Measurements from ENCODE around the gene PIP4K2A.

Gene PIP4K2A

DNA sequence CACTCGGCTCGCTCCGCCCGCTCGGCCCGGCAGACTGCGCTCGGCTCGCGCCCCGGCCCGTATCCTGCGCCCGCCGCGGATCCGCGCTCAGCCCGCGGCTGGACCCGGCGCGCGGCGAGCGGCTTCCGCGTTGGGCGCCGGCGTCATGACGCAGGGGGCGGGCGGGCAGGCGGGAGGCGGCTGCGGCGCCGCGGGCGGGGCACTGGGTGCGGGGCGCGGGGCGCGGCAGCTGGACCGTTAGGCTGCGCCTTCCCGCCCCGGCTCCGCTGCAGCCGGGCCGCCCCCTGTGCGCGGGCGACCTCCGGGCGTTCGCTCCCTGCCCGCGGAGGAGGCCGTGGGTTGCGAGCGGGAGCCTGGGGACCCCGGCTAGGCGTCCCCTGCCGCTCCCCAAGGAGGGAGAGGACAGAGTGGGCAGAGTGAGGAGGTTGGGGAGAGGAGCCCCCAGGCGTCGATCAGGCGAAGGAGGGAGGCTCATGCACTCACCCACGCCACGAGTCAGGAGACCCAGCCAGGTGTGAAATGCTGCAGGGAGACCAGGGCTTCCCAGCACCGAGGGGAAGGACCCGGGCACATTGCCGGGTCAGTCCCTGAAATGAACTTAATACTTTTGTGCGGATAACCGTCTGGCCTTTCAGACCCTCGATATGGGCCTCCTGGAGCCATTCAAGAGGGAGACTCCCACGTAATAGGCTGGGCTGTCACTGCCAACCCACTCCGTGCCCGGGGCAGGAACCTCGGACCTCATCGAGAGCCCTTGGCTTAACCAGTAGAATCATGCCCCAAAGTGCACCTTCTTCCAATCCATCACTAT lies at the start of gene PIP4K2A:
Gene PIP4K2A (minus strand): TSS at position 100 of the 811 bp plus-strand sequence. CDS start 252 bp downstream, outside the sequence.
- no peak for TF ChIP-seq BHLHE40 (IDR thresholded peaks at IDR 0.05; ENCODE audit: borderline replicate concordance)
- peak; percentile 94 for TF ChIP-seq L3MBTL2 (conservative IDR thresholded peaks at IDR 0.05)
- ChIA-PET CTCF (no interaction called here), POLR2A (no interaction called here)
- peak; percentile 79 for DNase-seq (ENCODE audit: extremely low spot score)

DNA sequence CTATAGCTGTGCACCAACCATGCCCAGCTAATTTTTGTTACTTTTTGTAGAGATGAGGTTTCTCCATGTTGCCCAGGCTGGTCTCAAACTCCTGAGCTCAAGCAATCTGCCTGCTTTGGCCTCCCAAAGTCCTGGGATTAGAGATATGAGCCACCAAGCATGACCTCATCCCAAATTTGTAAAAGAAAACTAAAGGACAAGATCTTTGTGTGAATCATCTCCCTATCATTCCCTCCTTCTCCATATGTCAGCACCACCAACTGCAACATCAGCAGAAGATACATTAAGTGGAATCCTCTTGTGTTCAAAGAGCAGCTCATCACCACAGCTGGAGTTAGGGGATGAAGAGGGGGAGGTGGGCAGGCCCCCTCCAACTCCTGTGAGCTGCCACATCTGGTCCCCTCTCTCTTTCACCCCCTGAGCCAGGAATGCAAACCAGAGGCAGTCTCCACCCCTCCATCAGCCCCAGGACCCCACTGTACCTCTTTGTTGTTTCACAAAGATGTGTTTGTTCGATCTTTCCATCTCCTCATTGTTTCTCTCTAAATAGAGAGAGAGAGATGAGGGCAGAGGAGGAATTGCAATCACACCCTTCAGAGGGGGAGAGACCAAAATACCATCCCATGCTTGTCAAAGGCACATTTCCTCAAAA lies 47.3 kb upstream of the PIP4K2A start:
- POLR2A ChIA-PET = no interaction called here
- TF ChIP-seq ZNF384 (IDR thresholded peaks at IDR 0.05) (no peak), FOXM1 (IDR thresholded peaks at IDR 0.05; ENCODE audit: borderline replicate concordance) (no peak)
- CTCF ChIA-PET = no interaction called here
- DNase-seq (ENCODE audit: extremely low spot score) = no peak

DNA sequence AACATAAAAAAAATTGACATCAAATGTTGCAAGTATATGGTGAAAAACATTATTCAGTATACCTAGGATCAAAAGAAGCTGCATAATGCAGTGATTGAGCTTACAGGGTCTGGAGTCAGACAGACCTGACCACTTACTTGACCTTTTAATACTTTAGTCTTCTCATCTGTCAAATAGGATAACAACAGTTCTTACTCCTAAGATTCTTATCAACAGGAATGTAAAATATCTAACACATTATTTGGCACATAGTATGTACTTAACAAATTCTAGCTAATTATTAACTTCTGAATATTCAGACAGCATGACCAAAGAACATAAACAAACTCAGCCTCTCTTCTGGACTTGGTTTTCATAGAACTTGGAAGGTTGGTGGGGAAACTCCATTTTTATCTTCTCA lies 45.6 kb upstream of the PIP4K2A start:
- DNase-seq (ENCODE audit: extremely low spot score) = no peak
- TF ChIP-seq, protein P1, sequence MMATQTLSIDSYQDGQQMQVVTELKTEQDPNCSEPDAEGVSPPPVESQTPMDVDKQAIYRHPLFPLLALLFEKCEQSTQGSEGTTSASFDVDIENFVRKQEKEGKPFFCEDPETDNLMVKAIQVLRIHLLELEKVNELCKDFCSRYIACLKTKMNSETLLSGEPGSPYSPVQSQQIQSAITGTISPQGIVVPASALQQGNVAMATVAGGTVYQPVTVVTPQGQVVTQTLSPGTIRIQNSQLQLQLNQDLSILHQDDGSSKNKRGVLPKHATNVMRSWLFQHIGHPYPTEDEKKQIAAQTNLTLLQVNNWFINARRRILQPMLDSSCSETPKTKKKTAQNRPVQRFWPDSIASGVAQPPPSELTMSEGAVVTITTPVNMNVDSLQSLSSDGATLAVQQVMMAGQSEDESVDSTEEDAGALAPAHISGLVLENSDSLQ (IDR thresholded peaks at IDR 0.05) = no peak
- no peak for TF ChIP-seq NFRKB (IDR thresholded peaks at IDR 0.05)
- no peak for TF ChIP-seq FOXM1 (IDR thresholded peaks at IDR 0.05; ENCODE audit: borderline replicate concordance)
- TF ChIP-seq FOXK2 (IDR thresholded peaks at IDR 0.05) = no peak
- no peak for TF ChIP-seq CTBP1 (IDR thresholded peaks at IDR 0.05; ENCODE audit: borderline replicate concordance)
- TF ChIP-seq BHLHE40 (IDR thresholded peaks at IDR 0.05; ENCODE audit: borderline replicate concordance) = no peak
- no peak for TF ChIP-seq ELF4 (IDR thresholded peaks at IDR 0.05)
- ChIA-PET CTCF (no interaction called here), POLR2A (no interaction called here)

DNA sequence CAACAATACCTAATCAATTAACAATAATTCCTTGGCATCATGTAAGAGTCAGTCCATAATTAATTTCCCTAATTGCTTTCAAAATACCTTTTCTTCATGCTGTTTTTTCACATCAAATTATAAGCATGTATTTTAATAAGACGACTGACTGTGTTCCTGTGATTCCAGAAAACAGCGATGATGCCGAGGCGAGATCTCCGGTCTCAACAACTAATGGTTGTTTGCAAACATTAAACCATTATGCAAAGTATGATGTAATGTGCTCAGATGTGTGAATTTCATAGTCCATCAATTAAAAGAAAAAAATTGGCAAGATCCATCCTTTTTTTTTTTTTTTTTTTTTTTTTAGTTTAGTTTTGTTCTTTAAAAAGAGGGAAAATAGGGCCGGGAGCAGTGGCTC lies 44.5 kb upstream of the PIP4K2A start:
- TF ChIP-seq, protein P1 (IDR thresholded peaks at IDR 0.05) = no peak
- TF ChIP-seq TARDBP (IDR thresholded peaks at IDR 0.05) = no peak
- TF ChIP-seq BHLHE40 (IDR thresholded peaks at IDR 0.05; ENCODE audit: borderline replicate concordance) = no peak
- TF ChIP-seq SUZ12 (IDR thresholded peaks at IDR 0.05) = no peak
- TF ChIP-seq FOXA1 (IDR thresholded peaks at IDR 0.05) = no peak
- no peak for TF ChIP-seq NFRKB (IDR thresholded peaks at IDR 0.05)
- TF ChIP-seq ZNF384 (IDR thresholded peaks at IDR 0.05) = no peak
- no peak for TF ChIP-seq L3MBTL2 (conservative IDR thresholded peaks at IDR 0.05)
- TF ChIP-seq HDGF (IDR thresholded peaks at IDR 0.05; ENCODE audit: borderline replicate concordance) = no peak
- TF ChIP-seq LEF1 (IDR thresholded peaks at IDR 0.05; ENCODE audit: borderline replicate concordance) = no peak
- TF ChIP-seq CTBP1 (IDR thresholded peaks at IDR 0.05; ENCODE audit: borderline replicate concordance) = no peak
- TF ChIP-seq ARNT (IDR thresholded peaks at IDR 0.05) = no peak
- TF ChIP-seq ELF4 (IDR thresholded peaks at IDR 0.05) = no peak
- no peak for TF ChIP-seq FOXM1 (IDR thresholded peaks at IDR 0.05; ENCODE audit: borderline replicate concordance)
- TF ChIP-seq FOXK2 (IDR thresholded peaks at IDR 0.05) = no peak
- TF ChIP-seq SP1 (IDR thresholded peaks at IDR 0.05) = no peak
- ChIA-PET CTCF (no interaction called here), POLR2A (no interaction called here)
- DNase-seq (ENCODE audit: extremely low spot score) = no peak

DNA sequence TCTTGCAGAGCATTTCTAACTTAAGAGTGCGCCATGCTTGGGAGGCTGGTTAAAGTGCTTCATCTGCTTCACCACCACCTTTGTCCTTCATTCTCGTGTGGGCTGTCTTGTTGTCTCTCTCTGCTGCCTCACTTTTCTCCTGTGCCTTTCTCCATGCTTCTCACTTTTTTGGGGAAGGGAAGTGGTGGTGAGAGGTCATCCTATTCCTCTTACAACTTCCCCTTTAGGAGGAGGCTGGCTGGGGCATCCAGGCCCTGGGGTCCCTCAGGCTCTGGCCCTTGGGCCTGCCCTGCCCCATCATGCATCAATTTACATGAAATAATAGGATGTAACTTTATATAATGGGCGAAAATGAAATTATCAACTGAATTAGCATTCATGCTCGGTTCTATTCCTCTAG lies 39.9 kb upstream of the PIP4K2A start:
- ChIA-PET POLR2A (no interaction called here), CTCF (no interaction called here)
- no peak for DNase-seq (ENCODE audit: extremely low spot score)
- TF ChIP-seq CTBP1 (IDR thresholded peaks at IDR 0.05; ENCODE audit: borderline replicate concordance) (no peak), SUZ12 (IDR thresholded peaks at IDR 0.05) (no peak), FOXA1 (IDR thresholded peaks at IDR 0.05) (no peak), NFRKB (IDR thresholded peaks at IDR 0.05) (no peak), HDGF (IDR thresholded peaks at IDR 0.05; ENCODE audit: borderline replicate concordance) (no peak), L3MBTL2 (conservative IDR thresholded peaks at IDR 0.05) (no peak), ZNF384 (IDR thresholded peaks at IDR 0.05) (no peak), SP1 (IDR thresholded peaks at IDR 0.05) (no peak), FOXK2 (IDR thresholded peaks at IDR 0.05) (no peak), LEF1 (IDR thresholded peaks at IDR 0.05; ENCODE audit: borderline replicate concordance) (no peak), ARNT (IDR thresholded peaks at IDR 0.05) (no peak), FOXM1 (IDR thresholded peaks at IDR 0.05; ENCODE audit: borderline replicate concordance) (no peak), TARDBP (IDR thresholded peaks at IDR 0.05) (no peak)
- TF ChIP-seq, protein P1 (IDR thresholded peaks at IDR 0.05) = no peak

DNA sequence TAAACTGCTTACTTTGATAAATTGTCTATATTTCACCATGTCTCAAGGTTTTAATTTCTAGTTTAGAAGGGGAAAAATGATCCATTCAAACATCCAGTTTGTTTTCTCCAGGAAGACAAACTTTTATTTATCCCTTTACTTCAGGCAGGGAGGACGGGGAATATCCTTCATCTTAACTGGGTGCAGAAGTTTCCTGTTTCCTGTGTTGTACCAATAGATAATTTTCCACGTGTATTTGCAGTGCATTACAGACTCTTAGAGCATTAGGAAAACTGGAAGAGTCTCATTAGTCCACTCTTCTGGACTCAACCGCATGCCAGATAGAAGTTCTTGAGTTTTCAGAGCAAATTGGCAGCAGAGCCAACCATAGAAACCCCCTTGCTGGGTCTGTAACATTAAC lies 39.4 kb upstream of the PIP4K2A start:
- CTCF ChIA-PET = no interaction called here
- POLR2A ChIA-PET = no interaction called here
- no peak for DNase-seq (ENCODE audit: extremely low spot score)
- TF ChIP-seq ARNT (IDR thresholded peaks at IDR 0.05) (no peak), NFRKB (IDR thresholded peaks at IDR 0.05) (no peak), FOXK2 (IDR thresholded peaks at IDR 0.05) (no peak), CTBP1 (IDR thresholded peaks at IDR 0.05; ENCODE audit: borderline replicate concordance) (no peak), BHLHE40 (IDR thresholded peaks at IDR 0.05; ENCODE audit: borderline replicate concordance) (no peak), TARDBP (IDR thresholded peaks at IDR 0.05) (no peak), FOXA1 (IDR thresholded peaks at IDR 0.05) (no peak), FOXM1 (IDR thresholded peaks at IDR 0.05; ENCODE audit: borderline replicate concordance) (no peak), SP1 (IDR thresholded peaks at IDR 0.05) (no peak), LEF1 (IDR thresholded peaks at IDR 0.05; ENCODE audit: borderline replicate concordance) (no peak), ZNF384 (IDR thresholded peaks at IDR 0.05) (no peak), ELF4 (IDR thresholded peaks at IDR 0.05) (no peak), SUZ12 (IDR thresholded peaks at IDR 0.05) (no peak), HDGF (IDR thresholded peaks at IDR 0.05; ENCODE audit: borderline replicate concordance) (no peak), L3MBTL2 (conservative IDR thresholded peaks at IDR 0.05) (no peak)
- TF ChIP-seq, protein P1 (IDR thresholded peaks at IDR 0.05) = no peak

Measured in HEK293T (cell line).